DMS153 (cell line): ENCODE measurements around the gene ECEL1.

Experiments
- DNase-seq: peaks from one replicate; lab custom pipeline; 2025; lab: John Stamatoyannopoulos, UW

The ECEL1 gene

GRCh38 chr2:232522623-232523401 is 35.2 kb upstream of the ECEL1 start:
- DNase-seq: no peak

- no peak for DNase-seq
These were observed 34.5 kb upstream of the ECEL1 start for GRCh38 chr2:232521959-232522622.

GRCh38 chr2:232521098-232521497 is 33.5 kb upstream of the ECEL1 start:
- DNase-seq: no peak

- DNase-seq: no peak
These were observed 32.9 kb upstream of the ECEL1 start for GRCh38 chr2:232520489-232520888.

GRCh38 chr2:232519581-232520438 is 32.2 kb upstream of the ECEL1 start, which contains the start of gene PRSS56:
TSS of gene PRSS56 (plus strand) at chr2:232520388. CDS start at chr2:232520599, 211 bp downstream.
- no peak for DNase-seq

- no peak for DNase-seq
These were observed 31.2 kb upstream of the ECEL1 start for GRCh38 chr2:232518844-232519243.

- DNase-seq: no peak
These were observed 28.9 kb upstream of the ECEL1 start for GRCh38 chr2:232516551-232516950.

GRCh38 chr2:232515639-232516038 is 28.0 kb upstream of the ECEL1 start:
- DNase-seq: no peak

GRCh38 chr2:232513353-232513752 is 25.7 kb upstream of the ECEL1 start:
- DNase-seq: no peak

GRCh38 chr2:232512602-232513001 is 25.0 kb upstream of the ECEL1 start:
- no peak for DNase-seq

GRCh38 chr2:232511336-232511890 is 23.8 kb upstream of the ECEL1 start:
- no peak for DNase-seq

- no peak for DNase-seq
These were observed 20.6 kb upstream of the ECEL1 start for GRCh38 chr2:232508251-232508650.

- DNase-seq: no peak
These were observed 19.1 kb upstream of the ECEL1 start for GRCh38 chr2:232506709-232507108.

GRCh38 chr2:232505856-232506255 is 18.2 kb upstream of the ECEL1 start:
- no peak for DNase-seq

- DNase-seq: no peak
These were observed 16.8 kb upstream of the ECEL1 start for GRCh38 chr2:232504438-232504837.

GRCh38 chr2:232503809-232504323 is 16.2 kb upstream of the ECEL1 start:
- no peak for DNase-seq

- DNase-seq: no peak
These were observed 15.5 kb upstream of the ECEL1 start for GRCh38 chr2:232502911-232503808.

- no peak for DNase-seq
These were observed 14.9 kb upstream of the ECEL1 start for GRCh38 chr2:232502511-232502910.

GRCh38 chr2:232501794-232502390 is 14.3 kb upstream of the ECEL1 start:
- DNase-seq: no peak

GRCh38 chr2:232501331-232501771 is 13.7 kb upstream of the ECEL1 start:
- DNase-seq: no peak
